Ovary (tissue), 9 donors: ENCODE data around the gene CDKN2A. TPM values are rescaled to one million over a fixed set of nuclear protein-coding genes. Genes with fewer than 3 reads are reported as not detected.

Source experiments
- DNase-seq, 5 donors: peaks; one replicate each; pipeline ENCODE4 v3.0.0-alpha.2; 2019 to 2020
- H3K27ac ChIP-seq, 2 donors: fragments of 200-600 bp; one replicate each; pipeline versions ENCODE4 v1.5.1 to v1.8.0; 2019 to 2022
- H3K27me3 ChIP-seq: fragments of 200-600 bp; one replicate; pipeline ENCODE4 v1.8.0; 2022
- H3K36me3 ChIP-seq: fragments of 200-600 bp; sonication (generic); one replicate; pipeline ENCODE4 v1.5.1; 2019
- H3K4me1 ChIP-seq: one replicate; pipeline ENCODE4 v1.8.1; 2013; ENCODE audit warnings: mild to moderate bottlenecking, moderate library complexity; ENCODE audit not compliant: insufficient read depth
- H3K4me3 ChIP-seq: fragments of 200-600 bp; sonication (generic); one replicate; pipeline ENCODE4 v1.5.1; 2017
- H3K9me3 ChIP-seq, 2 donors: fragments of 200-600 bp in 1 of 2; sonication (generic) in 1 of 2; one replicate each; pipeline versions ENCODE4 v1.5.1 to v1.8.1; 2013 to 2019; ENCODE audit warnings: mild to moderate bottlenecking in 1 of 2, moderate library complexity in 1 of 2
- EP300 ChIP-seq: sonication (generic); formaldehyde crosslinking; IDR thresholded peaks from one replicate; pipeline ENCODE4 v1.6.1; 2017; ENCODE audit warnings: antibody characterized with exemption
- POLR2A ChIP-seq: fragments of 450-650 bp; IDR thresholded peaks from one replicate; pipeline ENCODE4 v1.6.1; 2017; ENCODE audit warnings: antibody characterized with exemption, mild to moderate bottlenecking, moderate library complexity
- WGBS, 3 donors: extraction: QIAGEN DNeasy Blood & Tissue Kit in 1 of 3; methylation state at CpG; one replicate each; pipeline versions ENCODE4 v1.1.5 to v1.1.7; 2013 to 2017; 5-methylcytosine and 5-hydroxymethylcytosine counted together
- intact Hi-C, 4 donors: fragments of 100-400 bp; cut with DNase I; formaldehyde crosslinking; loops; one replicate each; pipeline versions ENCODE4 v1.11.0 to v1.15.1; 2022 to 2023
- polyA plus RNA-seq, 2 donors: library from polyadenylated mRNA; stranded (reverse); fragments of 200-250 nt in 1 of 2; fragments of 350-450 nt in 1 of 2; fragmentation: Illumina TruSeq in 1 of 2; extraction: RNeasy Lipid Tissue Mini Kit (QIAGEN cat#74804) in 1 of 2; gene quantifications; one replicate each; pipeline ENCODE4 v1.2.3, GENCODE V29; 2013 to 2014
- total RNA-seq, 7 donors: library from RNA; depleted of rRNA in 2 of 7; stranded (reverse); fragments of >200 nt in 2 of 7; fragmentation: NEBNext Ultra II Directional in 3 of 7; extraction: Animal tissue kit (Norgen Biotek cat#: 25700) in 3 of 7; gene quantifications; one replicate each; pipeline versions ENCODE4 v1.1.0 to v1.2.4, GENCODE V29; 2016 to 2023
- TF ChIP-seq, protein P1 (sequence below), 3 donors: fragments of 450-650 bp in 2 of 3; fragments of 200-600 bp in 1 of 3; IDR thresholded peaks; one replicate each; pipeline versions ENCODE4 v1.5.1 to v1.8.0; 2016 to 2022; ENCODE audit warnings: antibody characterized with exemption in 3 of 3, mild to moderate bottlenecking in 1 of 3
- donor health status: DM: no; HTN: no; CAD: no; lungs with moderate emphysema.
- donor health status: DM: no; HTN: no; CAD: no.
- donor health status: Bipolar disorder and iron deficiency.
- donor health status: DM: yes; HTN: yes; CAD: no.
- donor health status: DM: no; HTN: no; CAD: no.
- donor health status: DM: yes; HTN: yes; CAD: no.

CDKN2A gene
- total and polyA plus RNA-seq, 9 donors, result 0.20 to 7.6 (median 1.0) TPM

DNA sequence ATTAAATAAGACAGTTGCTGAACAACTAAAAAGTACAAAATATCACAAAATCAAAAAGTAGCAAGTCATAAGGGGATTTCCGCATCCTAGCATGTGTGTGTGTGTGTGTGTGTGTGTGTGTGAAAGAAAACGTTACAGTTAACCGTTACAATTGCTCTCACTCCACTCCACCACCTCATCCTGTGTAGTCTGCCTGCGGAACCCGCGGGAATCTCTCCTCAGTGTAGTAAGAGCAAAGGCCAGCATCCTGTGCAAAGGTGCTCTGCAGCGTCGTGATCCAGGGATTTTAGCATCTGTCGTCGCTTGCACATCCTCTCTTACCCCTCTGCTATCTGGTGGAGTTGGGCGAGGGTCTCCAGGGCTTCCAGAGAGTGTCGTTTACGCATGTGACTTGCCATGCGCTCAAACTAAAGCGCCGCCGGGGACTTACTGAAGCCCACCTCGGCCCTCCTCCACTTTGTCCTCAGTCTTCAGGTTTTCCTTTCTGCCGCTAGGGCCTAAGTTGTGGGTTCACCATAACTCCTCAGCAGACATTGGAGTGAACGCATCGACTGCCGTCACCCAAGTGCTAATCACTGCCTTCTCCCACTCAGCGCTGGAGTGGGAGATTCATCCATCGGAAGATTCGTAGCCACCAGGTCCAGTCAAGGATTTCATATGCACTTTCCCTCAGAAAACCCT is 11.0 kb upstream of the CDKN2A start:
- 41 to 52% (median 44%) methylated on average over 25 of the region's 25 CpGs for WGBS, 3 donors
- H3K27ac ChIP-seq, result no peak overlapping the region
- TF ChIP-seq EP300 (no peak), POLR2A (no peak)
- TF ChIP-seq, protein P1, sequence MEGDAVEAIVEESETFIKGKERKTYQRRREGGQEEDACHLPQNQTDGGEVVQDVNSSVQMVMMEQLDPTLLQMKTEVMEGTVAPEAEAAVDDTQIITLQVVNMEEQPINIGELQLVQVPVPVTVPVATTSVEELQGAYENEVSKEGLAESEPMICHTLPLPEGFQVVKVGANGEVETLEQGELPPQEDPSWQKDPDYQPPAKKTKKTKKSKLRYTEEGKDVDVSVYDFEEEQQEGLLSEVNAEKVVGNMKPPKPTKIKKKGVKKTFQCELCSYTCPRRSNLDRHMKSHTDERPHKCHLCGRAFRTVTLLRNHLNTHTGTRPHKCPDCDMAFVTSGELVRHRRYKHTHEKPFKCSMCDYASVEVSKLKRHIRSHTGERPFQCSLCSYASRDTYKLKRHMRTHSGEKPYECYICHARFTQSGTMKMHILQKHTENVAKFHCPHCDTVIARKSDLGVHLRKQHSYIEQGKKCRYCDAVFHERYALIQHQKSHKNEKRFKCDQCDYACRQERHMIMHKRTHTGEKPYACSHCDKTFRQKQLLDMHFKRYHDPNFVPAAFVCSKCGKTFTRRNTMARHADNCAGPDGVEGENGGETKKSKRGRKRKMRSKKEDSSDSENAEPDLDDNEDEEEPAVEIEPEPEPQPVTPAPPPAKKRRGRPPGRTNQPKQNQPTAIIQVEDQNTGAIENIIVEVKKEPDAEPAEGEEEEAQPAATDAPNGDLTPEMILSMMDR (IDR thresholded peaks at IDR 0.05), result no peak
- H3K36me3 ChIP-seq, result no peaks in the 10 kb centered on the region
- intact Hi-C loops, result no loop called here
- H3K4me3 ChIP-seq, result no peak overlapping the region
- no peak for DNase-seq
- peaks cover 4% of the 10 kb centered on the region for H3K4me1 ChIP-seq
- no peaks in the 10 kb centered on the region for H3K9me3 ChIP-seq
- no peaks in the 10 kb centered on the region for H3K27me3 ChIP-seq

GRCh38 chr9:22002038-22002437 is 7.8 kb upstream of the CDKN2A start:
- Histone ChIP-seq H3K27ac (no peak overlapping the region), H3K4me3 (no peak overlapping the region), H3K9me3 (no peaks in the 10 kb centered on the region), H3K4me1 (no peaks in the 10 kb centered on the region), H3K27me3 (no peaks in the 10 kb centered on the region), H3K36me3 (no peaks in the 10 kb centered on the region)
- TF ChIP-seq, protein P1 (IDR thresholded peaks at IDR 0.05), result no peak
- TF ChIP-seq POLR2A, result no peak
- DNase-seq, result no peak
- WGBS, 3 donors, result 63 to 70% (median 63%) methylated on average over 1 of the region's 1 CpG
- intact Hi-C loops, result no loop called here

GRCh38 chr9:21998026-21998425 is 3.8 kb upstream of the CDKN2A start:
- 85 to 91% (median 89%) methylated on average over 2 of the region's 2 CpGs for WGBS, 3 donors
- H3K4me3 ChIP-seq, result no peak overlapping the region

GRCh38 chr9:21997480-21997879 is 3.3 kb upstream of the CDKN2A start:
- no peaks in the 10 kb centered on the region for H3K9me3 ChIP-seq
- no peaks in the 10 kb centered on the region for H3K36me3 ChIP-seq
- no peak overlapping the region for H3K27ac ChIP-seq
- peaks cover 3% of the 10 kb centered on the region for H3K4me1 ChIP-seq
- no peak for TF ChIP-seq EP300
- TF ChIP-seq POLR2A, result no peak
- TF ChIP-seq, protein P1 (IDR thresholded peaks at IDR 0.05), result no peak
- no peaks in the 10 kb centered on the region for H3K27me3 ChIP-seq
- WGBS, 3 donors, result 84 to 97% (median 92%) methylated on average over 1 of the region's 1 CpG
- no peak overlapping the region for H3K4me3 ChIP-seq
- no peak for DNase-seq
- intact Hi-C loops, result no loop called here

More at GRCh38 chr9:21998026-21998425, 3.8 kb upstream of the CDKN2A start:
- TF ChIP-seq POLR2A, result no peak
- TF ChIP-seq, protein P1 (IDR thresholded peaks at IDR 0.05), result no peak
- TF ChIP-seq EP300, result no peak
- H3K27ac ChIP-seq, result no peak overlapping the region
- no peaks in the 10 kb centered on the region for H3K36me3 ChIP-seq
- no peaks in the 10 kb centered on the region for H3K27me3 ChIP-seq
- intact Hi-C loops, result no loop called here
- H3K4me1 ChIP-seq, result peaks cover 3% of the 10 kb centered on the region
- H3K9me3 ChIP-seq, result no peaks in the 10 kb centered on the region
- DNase-seq, result no peak
